ENCODE data around the gene CHPF.

DNA sequence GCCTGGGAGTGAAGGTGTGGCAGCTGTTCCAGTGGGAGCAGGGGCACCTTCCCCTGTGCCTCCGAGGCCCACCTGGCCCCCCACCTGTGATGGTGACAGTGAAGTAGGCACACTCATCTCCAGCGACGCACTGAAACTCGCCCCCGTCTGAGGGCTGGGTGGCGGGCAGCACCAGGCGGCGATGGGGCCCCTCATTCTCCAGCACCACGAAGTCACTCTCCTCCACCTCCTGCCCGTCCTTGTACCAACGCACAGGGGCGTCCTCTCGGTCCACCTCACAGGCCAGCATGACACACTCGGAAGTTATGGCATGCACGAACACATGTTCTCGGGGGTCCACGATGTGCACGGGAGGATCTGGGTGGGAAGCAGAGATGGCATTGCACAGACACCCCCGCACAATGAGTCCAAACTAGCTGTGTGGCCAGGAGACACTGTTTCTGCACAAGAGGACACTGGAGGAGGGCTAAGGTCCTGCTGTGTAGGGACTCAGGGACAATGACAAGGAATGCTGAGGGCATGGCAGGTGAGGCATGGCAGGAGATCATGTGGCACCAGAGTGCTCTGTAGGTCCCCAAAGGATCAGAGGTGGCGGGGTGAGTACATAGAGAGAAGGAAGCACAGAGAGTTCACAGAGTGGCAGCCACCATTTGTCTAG is 19.8 kb upstream of the CHPF start:
- no peak for TF ChIP-seq EZH2 (IDR thresholded peaks at IDR 0.05; ENCODE audit: borderline replicate concordance, insufficient read depth, low read depth, low read length, poor library complexity, severe bottlenecking)
- TF ChIP-seq, protein P1, sequence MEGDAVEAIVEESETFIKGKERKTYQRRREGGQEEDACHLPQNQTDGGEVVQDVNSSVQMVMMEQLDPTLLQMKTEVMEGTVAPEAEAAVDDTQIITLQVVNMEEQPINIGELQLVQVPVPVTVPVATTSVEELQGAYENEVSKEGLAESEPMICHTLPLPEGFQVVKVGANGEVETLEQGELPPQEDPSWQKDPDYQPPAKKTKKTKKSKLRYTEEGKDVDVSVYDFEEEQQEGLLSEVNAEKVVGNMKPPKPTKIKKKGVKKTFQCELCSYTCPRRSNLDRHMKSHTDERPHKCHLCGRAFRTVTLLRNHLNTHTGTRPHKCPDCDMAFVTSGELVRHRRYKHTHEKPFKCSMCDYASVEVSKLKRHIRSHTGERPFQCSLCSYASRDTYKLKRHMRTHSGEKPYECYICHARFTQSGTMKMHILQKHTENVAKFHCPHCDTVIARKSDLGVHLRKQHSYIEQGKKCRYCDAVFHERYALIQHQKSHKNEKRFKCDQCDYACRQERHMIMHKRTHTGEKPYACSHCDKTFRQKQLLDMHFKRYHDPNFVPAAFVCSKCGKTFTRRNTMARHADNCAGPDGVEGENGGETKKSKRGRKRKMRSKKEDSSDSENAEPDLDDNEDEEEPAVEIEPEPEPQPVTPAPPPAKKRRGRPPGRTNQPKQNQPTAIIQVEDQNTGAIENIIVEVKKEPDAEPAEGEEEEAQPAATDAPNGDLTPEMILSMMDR (IDR thresholded peaks at IDR 0.05) = no peak

Measured in B cell (primary cell).